SK-N-SH (cell line): ENCODE data around the gene ACSF3. TPM values are rescaled to one million over a fixed set of nuclear protein-coding genes. Genes with fewer than 3 reads are reported as not detected.

ENCODE experiments used
- CTCF ChIA-PET: fragments of 300-600, 350-600 bp; formaldehyde crosslinking; extraction: SDS; loops from one replicate; lab custom pipeline; 2021; lab: Yijun Ruan, JAX
- POLR2A ChIA-PET: fragments of 350-600 bp; sonication (Branson Sonifier 250); formaldehyde crosslinking; extraction: SDS; loops from one replicate; lab custom pipeline; 2020; ENCODE audit warnings: antibody characterized with exemption, inconsistent platforms; lab: Yijun Ruan, JAX
- DNase-seq: peaks from one replicate; pipeline ENCODE4 v3.0.0; 2012
- H2AFZ ChIP-seq: fragments of 200-600 bp; sonication (generic); 2 replicates; pipeline ENCODE4 v1.8.1; 2016; ENCODE audit warnings: antibody characterized with exemption, mild to moderate bottlenecking, low read depth
- H3F3A ChIP-seq: fragments of 200-600 bp; sonication (generic); replicated peaks from 2 replicates; pipeline ENCODE3; 2016; ENCODE audit warnings: antibody characterized with exemption, mild to moderate bottlenecking; ENCODE audit not compliant: insufficient read depth
- H3K27ac ChIP-seq, 2 experiments: fragments of 200-500 bp in 1 of 2; fragments of 200-600 bp in 1 of 2; sonication (Bioruptor generic) in 1 of 2; sonication (generic), shearing (Covaris generic) in 1 of 2; 2 replicates each; pipeline versions ENCODE4 v1.5.1 to v1.6.1; 2014 to 2016; ENCODE audit warnings: low read depth in 2 of 2, inconsistent platforms in 1 of 2, low read length in 1 of 2, mild to moderate bottlenecking in 1 of 2, mixed read lengths in 1 of 2
- H3K27me3 ChIP-seq: fragments of 200-600 bp; sonication (generic), shearing (Covaris generic); 2 replicates; pipeline ENCODE4 v1.6.1; 2016; ENCODE audit warnings: mixed run types; ENCODE audit not compliant: insufficient read depth
- H3K36me3 ChIP-seq, 2 experiments: fragments of 200-500 bp in 1 of 2; fragments of 200-600 bp in 1 of 2; sonication (Bioruptor generic) in 1 of 2; sonication (generic) in 1 of 2; replicated peaks in 1 of 2; 2 replicates each; pipeline versions ENCODE3 to v1.5.1; 2014 to 2016; ENCODE audit warnings: low read length in 1 of 2, mild to moderate bottlenecking in 1 of 2; ENCODE audit not compliant: insufficient read depth in 2 of 2, control insufficient read depth in 1 of 2
- H3K4me1 ChIP-seq, 2 experiments: fragments of 200-500 bp in 1 of 2; fragments of 200-600 bp in 1 of 2; sonication (Bioruptor generic) in 1 of 2; sonication (generic), shearing (Covaris generic) in 1 of 2; 2 replicates each; pipeline versions ENCODE4 v1.5.1 to v1.6.1; 2014 to 2016; ENCODE audit warnings: low read depth in 1 of 2, low read length in 1 of 2, mixed run types in 1 of 2; ENCODE audit not compliant: insufficient read depth in 2 of 2, control insufficient read depth in 1 of 2
- H3K4me2 ChIP-seq: fragments of 200-600 bp; sonication (generic), shearing (Covaris generic); 2 replicates; pipeline ENCODE4 v1.6.1; 2017; ENCODE audit warnings: mixed run types
- H3K4me3 ChIP-seq, 2 experiments: fragments of 200-500 bp in 1 of 2; fragments of 200-600 bp in 1 of 2; sonication (Bioruptor generic) in 1 of 2; sonication (generic), shearing (Covaris generic) in 1 of 2; 2 replicates each; pipeline versions ENCODE4 v1.5.1 to v1.8.1; 2014 to 2016; ENCODE audit warnings: low read depth in 2 of 2, inconsistent platforms in 1 of 2, low read length in 1 of 2, mild to moderate bottlenecking in 1 of 2, mixed read lengths in 1 of 2, moderate library complexity in 1 of 2
- H3K79me2 ChIP-seq: fragments of 200-600 bp; sonication (generic); 2 replicates; pipeline ENCODE4 v1.8.1; 2017; ENCODE audit warnings: mild to moderate bottlenecking; ENCODE audit not compliant: insufficient read depth
- H3K9ac ChIP-seq: fragments of 200-600 bp; sonication (generic); 2 replicates; pipeline ENCODE4 v1.6.1; 2017; ENCODE audit warnings: mixed run types
- H3K9me2 ChIP-seq: fragments of 200-600 bp; sonication (generic); 2 replicates; pipeline ENCODE4 v1.6.1; 2017; ENCODE audit warnings: mixed run types
- H3K9me3 ChIP-seq: fragments of 200-600 bp; sonication (generic); 2 replicates; pipeline ENCODE4 v1.6.1; 2017; ENCODE audit warnings: mixed run types, mild to moderate bottlenecking, moderate library complexity
- H4K20me1 ChIP-seq: fragments of 200-600 bp; sonication (generic); 2 replicates; pipeline ENCODE4 v1.6.1; 2017; ENCODE audit warnings: mild to moderate bottlenecking, mixed run types; ENCODE audit not compliant: insufficient read depth
- CHD2 ChIP-seq: fragments of 150-350 bp; IDR thresholded peaks from 2 replicates; pipeline ENCODE4 v1.6.1; 2018; ENCODE audit warnings: low read length; ENCODE audit not compliant: partially characterized antibody
- EP300 ChIP-seq, 2 experiments: IDR thresholded peaks; 2 replicates each; pipeline versions ENCODE4 v1.4.0 to v1.6.1; 2012; ENCODE audit warnings: borderline replicate concordance in 1 of 2, low read depth in 1 of 2, low read length in 1 of 2
- EZH2phosphoT487 ChIP-seq: fragments of 200-600 bp; sonication (generic); IDR thresholded peaks from 2 replicates; pipeline ENCODE4 v1.6.1; 2017; ENCODE audit warnings: low read depth, mixed run types, mild to moderate bottlenecking, antibody characterized with exemption, moderate library complexity, borderline replicate concordance
- FOSL2 ChIP-seq: IDR thresholded peaks from 2 replicates; pipeline ENCODE4 v1.4.0; 2012; ENCODE audit warnings: low read depth, mild to moderate bottlenecking, moderate library complexity, borderline replicate concordance
- FOXJ3 ChIP-seq: sonication (generic); formaldehyde crosslinking; IDR thresholded peaks from 2 replicates; pipeline ENCODE4 v1.5.1; 2020; ENCODE audit warnings: mild to moderate bottlenecking, missing genetic modification reagents
- FOXM1 ChIP-seq: IDR thresholded peaks from 2 replicates; pipeline ENCODE4 v1.4.0; 2012; ENCODE audit warnings: low read depth, mild to moderate bottlenecking
- JUND ChIP-seq: IDR thresholded peaks from 2 replicates; pipeline ENCODE4 v1.4.0; 2012
- MXI1 ChIP-seq: IDR thresholded peaks from 2 replicates; pipeline ENCODE4 v1.6.1; 2012; ENCODE audit warnings: mild to moderate bottlenecking, low read depth, low read length, improper control_type of control experiment
- NRF1 ChIP-seq: IDR thresholded peaks from 2 replicates; pipeline ENCODE4 v1.6.1; 2012; ENCODE audit warnings: low read depth, mild to moderate bottlenecking, low read length
- RCOR1 ChIP-seq: fragments of 150-350 bp; IDR thresholded peaks from 2 replicates; pipeline ENCODE4 v1.6.1; 2017; ENCODE audit warnings: antibody characterized with exemption, low read length
- RFX5 ChIP-seq: IDR thresholded peaks from 2 replicates; pipeline ENCODE4 v1.6.1; 2012; ENCODE audit warnings: mild to moderate bottlenecking, improper control_type of control experiment, low read length
- RXRA ChIP-seq: IDR thresholded peaks from 2 replicates; pipeline ENCODE4 v1.4.0; 2012; ENCODE audit warnings: low read depth, mild to moderate bottlenecking, borderline replicate concordance
- TCF12 ChIP-seq: IDR thresholded peaks from 2 replicates; pipeline ENCODE4 v1.4.0; 2012
- TEAD4 ChIP-seq: IDR thresholded peaks from 2 replicates; pipeline ENCODE4 v1.4.0; 2012; ENCODE audit warnings: mild to moderate bottlenecking, borderline replicate concordance; ENCODE audit not compliant: insufficient read depth
- YY1 ChIP-seq: IDR thresholded peaks from 2 replicates; pipeline ENCODE4 v1.4.0; 2012; ENCODE audit warnings: low read depth, mild to moderate bottlenecking
- WGBS: methylation state at CpG from one replicate; pipeline ENCODE4 v1.1.6; 2017; ENCODE audit warnings: low lambda C conversion rate; 5-methylcytosine and 5-hydroxymethylcytosine counted together
- polyA plus RNA-seq, 3 experiments: library from polyadenylated mRNA; depleted of rRNA; stranded (reverse); fragments of >200 nt; gene quantifications; 2 replicates each; pipeline ENCODE4 v1.2.3, GENCODE V29; 2012
- TF ChIP-seq, protein P1 (sequence below): IDR thresholded peaks from 2 replicates; pipeline ENCODE4 v1.4.0; 2012; ENCODE audit warnings: low read depth, borderline replicate concordance
- TF ChIP-seq, protein P2 (sequence below): IDR thresholded peaks from 2 replicates; pipeline ENCODE4 v1.6.1; 2012; ENCODE audit warnings: mild to moderate bottlenecking, low read depth, low read length, moderate library complexity
- TF ChIP-seq, protein P3 (sequence below): IDR thresholded peaks from 2 replicates; pipeline ENCODE4; 2012

Gene ACSF3
- polyA plus RNA-seq, 1 of the 3 experiments (the other 2 are of a cell fraction) = 18.8 TPM

DNA sequence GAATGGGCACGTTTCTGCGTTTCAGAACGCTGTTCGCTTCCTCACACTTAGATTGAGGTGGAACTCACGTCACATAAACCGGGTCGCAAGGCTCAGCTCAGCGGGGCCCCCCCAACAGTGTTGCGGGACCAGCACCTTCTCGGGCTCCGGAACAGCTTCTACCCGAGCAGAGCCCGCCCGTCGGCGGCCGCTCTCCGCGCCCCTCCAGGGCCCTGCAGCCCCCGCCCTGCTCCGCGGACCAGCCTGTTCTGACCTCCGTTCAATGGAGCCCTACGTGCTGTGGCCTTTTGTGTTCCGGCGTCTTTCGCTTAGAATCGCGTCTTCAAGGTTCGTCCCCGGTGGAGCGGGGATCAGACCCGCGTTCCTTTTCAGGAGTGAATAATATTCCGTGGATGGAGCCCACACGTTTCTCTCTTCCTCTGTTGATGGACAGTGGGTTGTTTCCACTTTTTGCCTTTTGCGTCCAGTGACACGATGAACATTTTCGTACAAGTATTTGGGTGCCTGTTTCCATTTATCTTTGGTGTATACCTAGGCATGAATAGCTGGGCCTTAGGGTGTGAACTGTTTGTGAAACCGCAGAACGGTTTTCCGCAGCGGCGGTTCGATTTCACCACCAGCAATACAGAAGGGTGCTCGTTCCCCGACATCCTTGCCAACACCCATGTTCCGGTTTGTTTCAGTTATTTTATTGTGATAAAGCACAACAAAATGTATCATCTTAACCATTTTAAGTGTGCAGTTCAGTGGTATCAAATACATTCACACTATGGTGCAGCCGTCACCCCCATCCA, 109.0 kb downstream of the ACSF3 start:
- ChIA-PET CTCF (interaction anchor here (1.0 to 1.1 kb wide), 3 partner anchors 15 to 38 kb away, joined by 3 to 4 read pairs (median 3); partner anchors contain the start of gene ZNF778), POLR2A (interaction anchor here (0.7 kb wide), 1 partner anchor 45 kb away, joined by 3 read pairs; no protein-coding TSS in a partner anchor)
- H3K9me3 ChIP-seq = no peaks in the 10 kb centered on the region
- H3K9me2 ChIP-seq = no peaks in the 10 kb centered on the region
- H3K36me3 ChIP-seq = no peaks in the 10 kb centered on the region
- no peak overlapping the region for H3K9ac ChIP-seq
- H3F3A ChIP-seq = peaks cover 19% of the 10 kb centered on the region
- no peak overlapping the region for H3K4me3 ChIP-seq
- no peak overlapping the region for H3K27ac ChIP-seq
- peaks cover 59% of the 10 kb centered on the region for H3K27me3 ChIP-seq
- WGBS = 62% methylated on average over 48 of the region's 49 CpGs
- no peaks in the 10 kb centered on the region for H4K20me1 ChIP-seq
- no peaks in the 10 kb centered on the region for H3K79me2 ChIP-seq
- H2AFZ ChIP-seq = no peak overlapping the region
- TF ChIP-seq EP300 (IDR thresholded peaks at IDR 0.05; ENCODE audit: borderline replicate concordance in 1 of 2, low read depth in 1 of 2, low read length in 1 of 2) = no peak
- no peak for TF ChIP-seq FOXJ3 (CRISPR knock-in tag)
- TF ChIP-seq RCOR1 = no peak
- TF ChIP-seq, protein P1, sequence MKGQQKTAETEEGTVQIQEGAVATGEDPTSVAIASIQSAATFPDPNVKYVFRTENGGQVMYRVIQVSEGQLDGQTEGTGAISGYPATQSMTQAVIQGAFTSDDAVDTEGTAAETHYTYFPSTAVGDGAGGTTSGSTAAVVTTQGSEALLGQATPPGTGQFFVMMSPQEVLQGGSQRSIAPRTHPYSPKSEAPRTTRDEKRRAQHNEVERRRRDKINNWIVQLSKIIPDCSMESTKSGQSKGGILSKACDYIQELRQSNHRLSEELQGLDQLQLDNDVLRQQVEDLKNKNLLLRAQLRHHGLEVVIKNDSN = no peak
- TF ChIP-seq YY1 = no peak
- TF ChIP-seq MXI1 = no peak
- TF ChIP-seq, protein P2, sequence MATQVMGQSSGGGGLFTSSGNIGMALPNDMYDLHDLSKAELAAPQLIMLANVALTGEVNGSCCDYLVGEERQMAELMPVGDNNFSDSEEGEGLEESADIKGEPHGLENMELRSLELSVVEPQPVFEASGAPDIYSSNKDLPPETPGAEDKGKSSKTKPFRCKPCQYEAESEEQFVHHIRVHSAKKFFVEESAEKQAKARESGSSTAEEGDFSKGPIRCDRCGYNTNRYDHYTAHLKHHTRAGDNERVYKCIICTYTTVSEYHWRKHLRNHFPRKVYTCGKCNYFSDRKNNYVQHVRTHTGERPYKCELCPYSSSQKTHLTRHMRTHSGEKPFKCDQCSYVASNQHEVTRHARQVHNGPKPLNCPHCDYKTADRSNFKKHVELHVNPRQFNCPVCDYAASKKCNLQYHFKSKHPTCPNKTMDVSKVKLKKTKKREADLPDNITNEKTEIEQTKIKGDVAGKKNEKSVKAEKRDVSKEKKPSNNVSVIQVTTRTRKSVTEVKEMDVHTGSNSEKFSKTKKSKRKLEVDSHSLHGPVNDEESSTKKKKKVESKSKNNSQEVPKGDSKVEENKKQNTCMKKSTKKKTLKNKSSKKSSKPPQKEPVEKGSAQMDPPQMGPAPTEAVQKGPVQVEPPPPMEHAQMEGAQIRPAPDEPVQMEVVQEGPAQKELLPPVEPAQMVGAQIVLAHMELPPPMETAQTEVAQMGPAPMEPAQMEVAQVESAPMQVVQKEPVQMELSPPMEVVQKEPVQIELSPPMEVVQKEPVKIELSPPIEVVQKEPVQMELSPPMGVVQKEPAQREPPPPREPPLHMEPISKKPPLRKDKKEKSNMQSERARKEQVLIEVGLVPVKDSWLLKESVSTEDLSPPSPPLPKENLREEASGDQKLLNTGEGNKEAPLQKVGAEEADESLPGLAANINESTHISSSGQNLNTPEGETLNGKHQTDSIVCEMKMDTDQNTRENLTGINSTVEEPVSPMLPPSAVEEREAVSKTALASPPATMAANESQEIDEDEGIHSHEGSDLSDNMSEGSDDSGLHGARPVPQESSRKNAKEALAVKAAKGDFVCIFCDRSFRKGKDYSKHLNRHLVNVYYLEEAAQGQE = no peak
- no peak for TF ChIP-seq RXRA
- no peak for TF ChIP-seq RFX5
- no peak for TF ChIP-seq FOSL2
- TF ChIP-seq TEAD4 = no peak
- no peak for TF ChIP-seq CHD2
- no peak for TF ChIP-seq NRF1
- TF ChIP-seq, protein P3, sequence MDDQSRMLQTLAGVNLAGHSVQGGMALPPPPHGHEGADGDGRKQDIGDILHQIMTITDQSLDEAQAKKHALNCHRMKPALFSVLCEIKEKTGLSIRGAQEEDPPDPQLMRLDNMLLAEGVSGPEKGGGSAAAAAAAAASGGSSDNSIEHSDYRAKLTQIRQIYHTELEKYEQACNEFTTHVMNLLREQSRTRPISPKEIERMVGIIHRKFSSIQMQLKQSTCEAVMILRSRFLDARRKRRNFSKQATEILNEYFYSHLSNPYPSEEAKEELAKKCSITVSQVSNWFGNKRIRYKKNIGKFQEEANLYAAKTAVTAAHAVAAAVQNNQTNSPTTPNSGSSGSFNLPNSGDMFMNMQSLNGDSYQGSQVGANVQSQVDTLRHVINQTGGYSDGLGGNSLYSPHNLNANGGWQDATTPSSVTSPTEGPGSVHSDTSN = no peak
- TF ChIP-seq TCF12 = no peak
- no peak for TF ChIP-seq JUND
- no peak for TF ChIP-seq FOXM1
- no peak for TF ChIP-seq EZH2phosphoT487
- DNase-seq = no peak
- no peak overlapping the region for H3K4me2 ChIP-seq
- no peaks in the 10 kb centered on the region; a peak in 1 of 4 replicates for H3K4me1 ChIP-seq

Other genes starting within 250 kb of the ACSF3 start
- 13.8 and 16.5 TPM in 2 replicates for gene GALNS, start 236.9 kb upstream of the ACSF3 start, polyA plus RNA-seq (2012; rRNA removed)
- 73.9 and 74.4 TPM in 2 replicates for gene TRAPPC2L, start 236.7 kb upstream of the ACSF3 start, polyA plus RNA-seq (2012; rRNA removed)
- not detected in 2 replicates for gene PABPN1L, start 227.2 kb upstream of the ACSF3 start, polyA plus RNA-seq (2012; rRNA removed)
- gene CBFA2T3, start 116.6 kb upstream of the ACSF3 start, polyA plus RNA-seq (2012; rRNA removed) = not detected in 2 replicates
- 0.03 and 0.08 TPM in 2 replicates for gene CDH15, start 77.9 kb downstream of the ACSF3 start, polyA plus RNA-seq (2012; rRNA removed)
- gene SLC22A31, start 106.7 kb downstream of the ACSF3 start, polyA plus RNA-seq (2012; rRNA removed) = 0.07 and 0.16 TPM in 2 replicates
- gene ZNF778, start 123.9 kb downstream of the ACSF3 start, polyA plus RNA-seq (2012; rRNA removed) = 6.2 and 10.8 TPM in 2 replicates